HEK293T (cell line): ENCODE results near the gene ING3.

Experiments used
- CTCF ChIA-PET: fragments of 350-600 bp; formaldehyde crosslinking; extraction: SDS; loops from one replicate; lab custom pipeline; 2021; ENCODE audit warnings: antibody characterized with exemption, inconsistent platforms; lab: Yijun Ruan, JAX
- POLR2A ChIA-PET: fragments of 350-600 bp; formaldehyde crosslinking; extraction: SDS; loops from one replicate; lab custom pipeline; 2020; ENCODE audit warnings: antibody characterized with exemption, inconsistent platforms; lab: Yijun Ruan, JAX
- DNase-seq: peaks from one replicate; pipeline ENCODE4 v3.0.0; 2012; ENCODE audit warnings: mixed read lengths; ENCODE audit errors: extremely low spot score
- ARNT ChIP-seq: fragments of 450-650 bp; IDR thresholded peaks from 2 replicates; pipeline ENCODE4 v1.6.1; 2017; ENCODE audit warnings: mild to moderate bottlenecking
- BHLHE40 ChIP-seq: fragments of 450-650 bp; IDR thresholded peaks from 2 replicates; pipeline ENCODE4 v1.6.1; 2016; ENCODE audit warnings: mild to moderate bottlenecking, moderate library complexity, borderline replicate concordance
- CTBP1 ChIP-seq: fragments of 450-650 bp; IDR thresholded peaks from 2 replicates; pipeline ENCODE4 v1.6.1; 2016; ENCODE audit warnings: borderline replicate concordance
- ELF4 ChIP-seq: fragments of 450-650 bp; IDR thresholded peaks from 2 replicates; pipeline ENCODE4 v1.6.1; 2017; ENCODE audit warnings: antibody characterized with exemption
- FOXA1 ChIP-seq: fragments of 450-650 bp; IDR thresholded peaks from 2 replicates; pipeline ENCODE4 v1.6.1; 2016; ENCODE audit warnings: mild to moderate bottlenecking
- FOXK2 ChIP-seq: fragments of 450-650 bp; IDR thresholded peaks from 2 replicates; pipeline ENCODE4 v1.6.1; 2016; ENCODE audit warnings: mild to moderate bottlenecking
- FOXM1 ChIP-seq: fragments of 450-650 bp; IDR thresholded peaks from 2 replicates; pipeline ENCODE4 v1.6.1; 2017; ENCODE audit warnings: mild to moderate bottlenecking, borderline replicate concordance
- HDGF ChIP-seq: fragments of 450-650 bp; IDR thresholded peaks from 2 replicates; pipeline ENCODE4 v1.6.1; 2017; ENCODE audit warnings: antibody characterized with exemption, borderline replicate concordance
- L3MBTL2 ChIP-seq: fragments of 450-650 bp; conservative IDR thresholded peaks from 2 replicates; pipeline ENCODE4 v1.6.1; 2016; ENCODE audit warnings: mild to moderate bottlenecking
- LEF1 ChIP-seq: fragments of 450-650 bp; IDR thresholded peaks from 2 replicates; pipeline ENCODE4 v1.6.1; 2017; ENCODE audit warnings: mild to moderate bottlenecking, borderline replicate concordance
- NFRKB ChIP-seq: fragments of 450-650 bp; IDR thresholded peaks from 2 replicates; pipeline ENCODE4 v1.6.1; 2016; ENCODE audit warnings: mild to moderate bottlenecking, moderate library complexity
- PKNOX1 ChIP-seq: fragments of 450-650 bp; IDR thresholded peaks from 2 replicates; pipeline ENCODE4 v1.6.1; 2016
- SP1 ChIP-seq: fragments of 450-650 bp; IDR thresholded peaks from 2 replicates; pipeline ENCODE4 v1.6.1; 2017
- SUZ12 ChIP-seq: fragments of 450-650 bp; IDR thresholded peaks from 2 replicates; pipeline ENCODE4 v1.6.1; 2016; ENCODE audit warnings: mild to moderate bottlenecking
- TARDBP ChIP-seq: fragments of 450-650 bp; IDR thresholded peaks from 2 replicates; pipeline ENCODE4 v1.6.1; 2016
- ZNF384 ChIP-seq: fragments of 450-650 bp; IDR thresholded peaks from 2 replicates; pipeline ENCODE4 v1.6.1; 2016

Gene ING3

GRCh38 chr7:120986650-120987049, 36.1 kb downstream of the ING3 start:
- CTCF ChIA-PET, result interaction anchor here (0.6 to 2.2 kb wide), 11 partner anchors 9 to 194 kb away, joined by 3 to 11 read pairs (median 4); no protein-coding TSS in a partner anchor
- no peak for DNase-seq
- no peak for TF ChIP-seq ARNT
- TF ChIP-seq L3MBTL2, result no peak
- TF ChIP-seq SP1, result no peak
- no peak for TF ChIP-seq PKNOX1
- no peak for TF ChIP-seq NFRKB
- TF ChIP-seq ZNF384, result no peak
- no peak for TF ChIP-seq SUZ12
- no peak for TF ChIP-seq HDGF
- POLR2A ChIA-PET, result no interaction called here

- CTCF ChIA-PET, result interaction anchor here (0.6 to 2.2 kb wide), 14 partner anchors 9 to 190 kb away, joined by 3 to 11 read pairs (median 4); no protein-coding TSS in a partner anchor
- no peak for DNase-seq
- no peak for TF ChIP-seq ARNT
- no peak for TF ChIP-seq FOXK2
- TF ChIP-seq LEF1, result no peak
- no peak for TF ChIP-seq ZNF384
- no peak for TF ChIP-seq SP1
- TF ChIP-seq NFRKB, result no peak
- no peak for TF ChIP-seq HDGF
- no peak for TF ChIP-seq FOXA1
- TF ChIP-seq TARDBP, result no peak
- TF ChIP-seq BHLHE40, result no peak
- POLR2A ChIA-PET, result no interaction called here
Observed at GRCh38 chr7:120987280-120987679, 36.7 kb downstream of the ING3 start.

- ChIA-PET CTCF (interaction anchor here (0.6 to 2.2 kb wide), 19 partner anchors 8 to 191 kb away, joined by 3 to 13 read pairs (median 4); no protein-coding TSS in a partner anchor), POLR2A (no interaction called here)
- peak; percentile 79 for DNase-seq
- no peak for TF ChIP-seq SUZ12
- no peak for TF ChIP-seq NFRKB
- TF ChIP-seq FOXK2, result no peak
- TF ChIP-seq TARDBP, result no peak
- no peak for TF ChIP-seq L3MBTL2
- no peak for TF ChIP-seq PKNOX1
- no peak for TF ChIP-seq LEF1
Observed at GRCh38 chr7:120987683-120988590, 37.4 kb downstream of the ING3 start.

- CTCF ChIA-PET, result interaction anchor here (0.6 to 2.2 kb wide), 18 partner anchors 10 to 197 kb away, joined by 3 to 13 read pairs (median 4); no protein-coding TSS in a partner anchor
- POLR2A ChIA-PET, result no interaction called here
- peak; percentile 66 for DNase-seq
- TF ChIP-seq PKNOX1 (no peak), SUZ12 (no peak), TARDBP (no peak), SP1 (no peak), FOXA1 (no peak), ARNT (no peak), BHLHE40 (no peak), ELF4 (no peak), CTBP1 (no peak), ZNF384 (no peak), NFRKB (no peak), FOXM1 (no peak), HDGF (no peak), L3MBTL2 (no peak)
Observed at GRCh38 chr7:120988591-120989256, 38.1 kb downstream of the ING3 start, which contains the start of gene CPED1. TSS of gene CPED1 (plus strand) at chr7:120988711. CDS start at chr7:120989622, 911 bp downstream.

- ChIA-PET CTCF (interaction anchor here (1.0 to 1.7 kb wide), 8 partner anchors 9 to 198 kb away, joined by 3 to 13 read pairs (median 4); no protein-coding TSS in a partner anchor), POLR2A (no interaction called here)
- TF ChIP-seq TARDBP (no peak), SUZ12 (no peak), SP1 (no peak), CTBP1 (no peak)
- no peak for DNase-seq
Observed at GRCh38 chr7:120989257-120990220, 39.0 kb downstream of the ING3 start.
